K562 (cell line): Measurements from ENCODE around the gene SCAMP1. TPM values are rescaled to one million over a fixed set of nuclear protein-coding genes. Genes with fewer than 3 reads are reported as not detected.
A peak's percentile ranks its signal among the peaks of the same experiment; 100 is the strongest.

Source experiments
- ATAC-seq: fragments of 200-7000 bp; cut with Tn5 transposase; 3 replicates; pipeline ENCODE4 v1.9.1; 2020; ENCODE audit warnings: moderate library complexity
- BruUV-seq: library from RNA; stranded (reverse); fragments of 400-500 nt; replicated peaks from 2 replicates; lab custom pipeline; 2021; lab: Mats Ljungman, UMichigan
- CTCF ChIA-PET: fragments of 300-600 bp; formaldehyde crosslinking; extraction: SDS; loops from one replicate; lab custom pipeline; 2021; ENCODE audit warnings: low intra/inter-chr PET ratio; lab: Yijun Ruan, JAX
- POLR2A ChIA-PET: fragments of 300-600, 350-650 bp; sonication (Branson Sonifier 250); formaldehyde crosslinking; extraction: SDS; loops from one replicate; lab custom pipeline; 2021; ENCODE audit warnings: antibody characterized with exemption, inconsistent platforms; lab: Yijun Ruan, JAX
- DNase-seq, 4 experiments: peaks; one replicate each; pipeline versions ENCODE4 v3.0.0 to v3.0.0-alpha.2; 2011 to 2018; ENCODE audit warnings: low spot score in 3 of 4, mixed read lengths in 3 of 4; ENCODE audit errors: extremely low read depth in 1 of 4
- FAIRE-seq: peaks from 2 replicates; lab custom pipeline; 2011; peaks lifted over from hg19 to GRCh38; lab: Jason Lieb, UNC
- H2AFZ ChIP-seq: 2 replicates; pipeline ENCODE4 v1.6.0; 2011; ENCODE audit warnings: low read depth, low read length, control low read depth, inconsistent platforms
- H3K27ac ChIP-seq: fragments of 200-600 bp; 3 replicates; pipeline ENCODE4 v1.8.0; 2011; ENCODE audit warnings: low read depth, mild to moderate bottlenecking, control low read depth, inconsistent platforms, low read length, moderate library complexity, mixed read lengths; ENCODE audit errors: extremely low read depth
- H3K27me3 ChIP-seq, 2 experiments: fragments of 300-600 bp in 1 of 2; 2 replicates in 1 of 2; 3 replicates in 1 of 2; pipeline versions ENCODE4 v1.6.0 to v1.8.0; 2011; ENCODE audit warnings: inconsistent platforms in 2 of 2, low read length in 2 of 2, mild to moderate bottlenecking in 1 of 2, mixed read lengths in 1 of 2, moderate library complexity in 1 of 2; ENCODE audit not compliant: control insufficient read depth in 2 of 2, insufficient read depth in 2 of 2
- H3K36me3 ChIP-seq: fragments of 300-600 bp; 3 replicates; pipeline ENCODE4 v1.8.0; 2011; ENCODE audit warnings: mild to moderate bottlenecking, low read length, inconsistent platforms; ENCODE audit not compliant: control insufficient read depth, insufficient read depth
- H3K4me1 ChIP-seq, 2 experiments: fragments of 200-600 bp in 1 of 2; replicated peaks in 1 of 2; 2 replicates in 1 of 2; 3 replicates in 1 of 2; pipeline versions ENCODE4 v1.5.1 to v1.8.0; 2011; ENCODE audit warnings: inconsistent platforms in 2 of 2, low read length in 2 of 2, mild to moderate bottlenecking in 1 of 2, mixed read lengths in 1 of 2, moderate library complexity in 1 of 2; ENCODE audit not compliant: control insufficient read depth in 2 of 2, insufficient read depth in 2 of 2
- H3K4me2 ChIP-seq: 2 replicates; pipeline ENCODE4 v1.6.1; 2011; ENCODE audit warnings: low read length, control low read depth, inconsistent platforms, mixed read lengths; ENCODE audit not compliant: insufficient read depth
- H3K4me3 ChIP-seq: fragments of 200-600 bp; sonication (generic), shearing (Covaris generic); 2 replicates; pipeline ENCODE4 v1.5.1; 2016; ENCODE audit warnings: control low read depth, inconsistent platforms
- H3K79me2 ChIP-seq: fragments of 200-600 bp; 3 replicates; pipeline ENCODE4 v1.8.0; 2011; ENCODE audit warnings: low read length, inconsistent platforms; ENCODE audit not compliant: control insufficient read depth, insufficient read depth
- H3K9ac ChIP-seq, 2 experiments: 2 replicates each; pipeline versions ENCODE4 v1.6.0 to v1.6.1; 2011; ENCODE audit warnings: low read depth in 2 of 2, low read length in 2 of 2, control low read depth in 1 of 2, inconsistent platforms in 1 of 2, mild to moderate bottlenecking in 1 of 2, mixed read lengths in 1 of 2; ENCODE audit not compliant: insufficient read depth in 1 of 2
- H3K9me1 ChIP-seq: one replicate; pipeline ENCODE4 v1.6.0; 2011; ENCODE audit warnings: inconsistent platforms, mild to moderate bottlenecking, low read length, moderate library complexity; ENCODE audit not compliant: control insufficient read depth, insufficient read depth
- H3K9me3 ChIP-seq: replicated peaks from 2 replicates; pipeline ENCODE4 v1.5.1; 2011; ENCODE audit warnings: low read depth, low read length, inconsistent platforms; ENCODE audit not compliant: control insufficient read depth, insufficient read depth
- H4K20me1 ChIP-seq: replicated peaks from 2 replicates; pipeline ENCODE4 v1.6.1; 2011; ENCODE audit warnings: low read length, inconsistent platforms, mixed read lengths; ENCODE audit not compliant: control insufficient read depth, insufficient read depth
- CHD4 ChIP-seq: fragments of 200-600 bp; sonication (generic); IDR thresholded peaks from 3 replicates; pipeline ENCODE4 v1.6.1; 2012; ENCODE audit warnings: low read depth, mild to moderate bottlenecking, mixed read lengths, low read length, inconsistent platforms; ENCODE audit not compliant: insufficient read depth, insufficient replicate concordance, poor library complexity, severe bottlenecking
- HDAC8 ChIP-seq: fragments of 450-650 bp; IDR thresholded peaks from 2 replicates; pipeline ENCODE4 v1.6.1; 2016; ENCODE audit warnings: mild to moderate bottlenecking, missing genetic modification characterization, moderate library complexity, missing compliant biosample characterization
- U2AF2 ChIP-seq: fragments of 200-400 bp; formaldehyde crosslinking; optimal IDR thresholded peaks from 2 replicates; pipeline ENCODE3; 2017; ENCODE audit warnings: low read depth, mild to moderate bottlenecking, low read length
- ZZZ3 ChIP-seq: fragments of 450-650 bp; IDR thresholded peaks from 2 replicates; pipeline ENCODE4 v1.6.1; 2016; ENCODE audit warnings: antibody characterized with exemption, mild to moderate bottlenecking, moderate library complexity
- WGBS: fragments of 100-300 bp; shearing (Covaris generic); methylation state at CpG from one replicate; pipeline ENCODE4 v1.1.6; 2016; ENCODE audit warnings: low coverage, mixed read lengths; ENCODE audit not compliant: insufficient coverage; ENCODE audit errors: missing lambda C conversion rate; 5-methylcytosine and 5-hydroxymethylcytosine counted together
- in situ Hi-C: fragments of 300-500 bp; cut with MboI; formaldehyde crosslinking; loops from 4 replicates; pipeline ENCODE4 v1.15.0; 2018; ENCODE audit warnings: inconsistent platforms, mixed read lengths
- intact Hi-C: fragments of 100-400 bp; cut with micrococcal nuclease; formaldehyde crosslinking; loops from 2 replicates; pipeline ENCODE4 v1.14.2; 2022
- polyA plus RNA-seq, 8 experiments: library from polyadenylated mRNA; depleted of rRNA in 4 of 8; stranded (reverse) in 5 of 8; unstranded in 3 of 8; fragments of >200 nt; fragmentation: Nextera tagmentation in 2 of 8; fragmentation: Illumina TruSeq in 1 of 8; extraction: Ambion mirVana in 2 of 8; extraction: Trizol in 1 of 8; gene quantifications; 2 replicates each; pipeline versions ENCODE4 v1.2.1 to v1.2.3, GENCODE V29; 2011 to 2014; ENCODE audit warnings: inconsistent platforms in 1 of 8, missing spikeins in 1 of 8
- total RNA-seq, 7 experiments: library from RNA; depleted of rRNA in 6 of 7; stranded (reverse); fragments of >200 nt in 6 of 7; fragmentation: Illumina TruSeq in 2 of 7; extraction: Trizol in 2 of 7; gene quantifications; 2 replicates each; pipeline versions ENCODE4 v1.2.1 to v1.2.3, GENCODE V29; 2011 to 2021; ENCODE audit warnings: low replicate concordance in 1 of 7
- TF ChIP-seq, protein P1 (sequence below): sonication (generic); IDR thresholded peaks from 2 replicates; pipeline ENCODE4 v1.6.1; 2016

Gene SCAMP1
- total and polyA plus RNA-seq, 9 of the 15 experiments (the other 6 are each of a cell fraction or from before 2014, with no cell fraction given): 5.4 to 23.9 (median 13.8) TPM

GRCh38 chr5:78501411-78502352 is 141.3 kb downstream of the SCAMP1 start:
- Histone ChIP-seq H3K36me3 (no peaks in the 10 kb centered on the region), H3K9me1 (no peaks in the 10 kb centered on the region), H3K4me2 (no peak overlapping the region), H3K27ac (no peak overlapping the region), H2AFZ (no peak overlapping the region), H3K4me3 (no peak overlapping the region), H3K9ac (peak overlapping the region in 1 of 2 experiments; percentile 20; a peak in 1 of 4 replicates)
- intact Hi-C loops (no loop called here), in situ Hi-C loops (loop anchor here (25.0 kb wide), 1 partner anchor 1911 kb away; the partner anchor contains the start of gene ZFYVE16)
- WGBS: 69% methylated on average over 9 of the region's 9 CpGs
- CTCF ChIA-PET: no interaction called here
- no peak for FAIRE-seq
- BruUV-seq: no TSS peak
- TF ChIP-seq ZZZ3 (no peak), HDAC8 (tag) (no peak), U2AF2 (no peak), CHD4 (no peak)
- TF ChIP-seq, protein P1, sequence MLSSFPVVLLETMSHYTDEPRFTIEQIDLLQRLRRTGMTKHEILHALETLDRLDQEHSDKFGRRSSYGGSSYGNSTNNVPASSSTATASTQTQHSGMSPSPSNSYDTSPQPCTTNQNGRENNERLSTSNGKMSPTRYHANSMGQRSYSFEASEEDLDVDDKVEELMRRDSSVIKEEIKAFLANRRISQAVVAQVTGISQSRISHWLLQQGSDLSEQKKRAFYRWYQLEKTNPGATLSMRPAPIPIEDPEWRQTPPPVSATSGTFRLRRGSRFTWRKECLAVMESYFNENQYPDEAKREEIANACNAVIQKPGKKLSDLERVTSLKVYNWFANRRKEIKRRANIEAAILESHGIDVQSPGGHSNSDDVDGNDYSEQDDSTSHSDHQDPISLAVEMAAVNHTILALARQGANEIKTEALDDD: no peak
- TF ChIP-seq, all 486 proteins: peak for 0
- ATAC-seq (no peak), DNase-seq (no peak)
- Histone ChIP-seq H3K79me2 (peaks cover 6% of the 10 kb centered on the region; the same call in 2 of the 3 replicates), H3K4me1 (peaks cover 8 to 22% of the 10 kb centered on the region in 2 experiments; a peak in 4 of 5 replicates), H3K9me3 (no peaks in the 10 kb centered on the region), H4K20me1 (no peaks in the 10 kb centered on the region), H3K27me3 (no peaks in the 10 kb centered on the region)
- POLR2A ChIA-PET: interaction anchor here (0.6 to 1.5 kb wide), 3 partner anchors 9 to 1556 kb away, joined by 3 to 4 read pairs (median 3); no protein-coding TSS in a partner anchor
